ENCODE measurements around the gene OR8D4. TPM values are rescaled to one million over a fixed set of nuclear protein-coding genes. Genes with fewer than 3 reads are reported as not detected.
"Not testable (repeated sequence)": the region's sequence is repeated elsewhere in the genome, so short reads cannot be mapped to it uniquely, and the experiment has no call there.

Gene OR8D4
- total RNA-seq = not detected

DNA sequence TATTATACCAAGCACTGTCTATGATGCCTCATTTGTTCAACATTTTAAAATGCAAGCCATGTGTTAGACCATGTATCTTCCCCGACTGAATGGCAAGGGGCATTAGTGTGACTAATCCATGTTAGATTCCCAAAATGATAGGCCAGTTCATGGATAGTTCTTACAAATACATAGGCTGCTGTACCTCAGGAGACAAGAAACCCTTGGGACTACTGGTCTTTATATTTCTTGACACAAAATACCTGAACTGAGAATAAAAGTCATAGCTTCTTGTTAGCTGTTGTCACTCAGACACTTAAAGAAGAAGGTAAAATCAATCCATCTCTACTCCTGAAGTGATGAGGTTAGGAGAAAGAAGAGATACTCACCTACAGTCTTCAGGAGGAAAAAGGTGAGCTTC lies at the start of gene OR8D4:
OR8D4 (plus strand) TSS at position 301 of the 400 bp plus-strand sequence. CDS start 4,265 bp downstream, outside the sequence.
- DNase-seq (ENCODE audit: low read depth in 2 of 3, low spot score in 2 of 3) = no peak

- DNase-seq (ENCODE audit: low read depth in 2 of 3, low spot score in 2 of 3) = peak in 1 of 3 donors; percentile 64
These were observed 49.6 kb upstream of the OR8D4 start for GRCh38 chr11:123852321-123852720.

- no peak for DNase-seq (ENCODE audit: low read depth in 2 of 3, low spot score in 2 of 3)
These were observed 48.9 kb upstream of the OR8D4 start for GRCh38 chr11:123853038-123853437.

- DNase-seq (ENCODE audit: low read depth in 2 of 3, low spot score in 2 of 3) = no peak
These were observed 45.5 kb upstream of the OR8D4 start for GRCh38 chr11:123856444-123856843.

DNA sequence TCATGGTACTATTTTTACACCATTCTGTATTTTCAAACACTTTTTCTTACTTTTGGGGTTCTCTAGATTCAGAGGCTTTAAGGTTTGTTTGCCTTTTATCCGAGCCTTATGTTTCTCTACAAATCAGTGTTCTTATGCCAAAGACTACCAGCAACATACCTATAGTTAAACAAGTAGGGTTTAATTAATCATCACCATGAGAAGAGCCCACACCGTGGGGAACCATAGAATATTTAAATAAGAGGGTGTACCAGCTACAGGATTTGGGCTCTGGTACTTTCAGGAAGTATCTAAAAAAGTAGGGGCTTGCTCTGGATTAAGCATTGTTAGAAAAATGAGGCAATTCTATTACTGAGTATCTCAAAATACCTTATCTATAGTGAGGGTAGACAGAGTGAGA lies 42.2 kb upstream of the OR8D4 start:
- DNase-seq (ENCODE audit: low read depth in 2 of 3, low spot score in 2 of 3) = no peak

DNA sequence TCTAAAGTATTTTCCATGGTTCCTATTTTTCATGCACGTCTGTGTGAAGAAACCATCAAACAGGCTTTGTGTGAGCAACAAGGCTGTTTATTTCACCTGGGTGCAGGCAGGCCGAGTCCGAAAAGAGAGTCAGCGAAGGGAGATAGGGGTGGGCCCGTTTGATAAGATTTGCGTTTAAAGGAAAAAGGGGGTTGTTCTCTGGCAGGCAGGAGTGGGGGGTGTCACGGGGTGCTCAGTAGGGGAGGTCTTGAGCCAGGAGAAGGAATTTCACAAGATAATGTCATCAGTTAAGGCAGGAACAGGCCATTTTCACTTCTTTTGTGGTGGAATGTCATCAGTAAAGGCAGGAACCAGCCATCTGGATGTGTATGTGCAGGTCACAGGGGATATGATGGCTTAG lies 36.7 kb upstream of the OR8D4 start:
- DNase-seq (ENCODE audit: low read depth in 2 of 3, low spot score in 2 of 3) = not testable (repeated sequence)

DNA sequence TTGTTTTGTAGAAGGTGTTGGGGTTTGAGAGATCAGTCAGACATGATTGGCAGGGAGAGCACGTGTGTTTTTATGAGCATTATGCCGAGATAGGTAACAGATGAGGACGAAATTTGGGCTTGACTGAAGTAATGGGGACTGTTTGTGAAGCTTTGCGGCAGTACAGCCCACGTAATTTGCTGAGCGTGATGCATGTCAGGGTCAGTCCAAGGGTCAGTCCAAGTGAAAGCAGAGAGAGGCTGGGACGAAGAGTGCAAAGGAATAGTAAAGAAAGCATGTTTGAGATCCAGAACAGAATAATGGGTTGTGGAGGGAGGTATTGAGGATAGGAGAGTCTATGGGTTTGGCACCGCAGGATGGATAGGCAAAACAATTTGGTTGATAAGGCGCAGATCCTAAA lies 34.2 kb upstream of the OR8D4 start:
- not testable (repeated sequence) for DNase-seq (ENCODE audit: low read depth in 2 of 3, low spot score in 2 of 3)

DNA sequence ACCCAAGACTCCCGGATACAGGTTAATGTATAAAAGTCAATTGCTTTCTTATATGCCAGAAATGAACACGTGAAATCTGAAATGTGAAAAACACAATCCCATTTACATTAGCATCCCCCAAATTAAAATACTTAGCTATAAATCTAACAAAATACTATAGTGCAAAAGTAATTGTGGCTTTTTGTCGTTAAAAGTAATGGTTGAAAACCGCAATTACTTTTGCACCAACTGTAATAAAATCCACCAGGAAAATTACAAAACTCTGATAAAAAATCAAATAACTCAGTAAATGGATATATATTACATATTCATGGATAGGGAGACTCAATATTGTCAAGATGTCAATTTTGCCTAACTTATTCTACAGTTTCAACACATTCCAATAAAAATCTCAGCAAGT lies 21.1 kb upstream of the OR8D4 start:
- no peak for DNase-seq (ENCODE audit: low read depth in 2 of 3, low spot score in 2 of 3)

- no peak for DNase-seq (ENCODE audit: low read depth in 2 of 3, low spot score in 2 of 3)
These were observed 16.4 kb upstream of the OR8D4 start, which contains the start of gene TMEM225 for GRCh38 chr11:123885570-123885969. Gene TMEM225 (minus strand): TSS chr11:123885670. CDS start chr11:123885425, 245 bp downstream.

DNA sequence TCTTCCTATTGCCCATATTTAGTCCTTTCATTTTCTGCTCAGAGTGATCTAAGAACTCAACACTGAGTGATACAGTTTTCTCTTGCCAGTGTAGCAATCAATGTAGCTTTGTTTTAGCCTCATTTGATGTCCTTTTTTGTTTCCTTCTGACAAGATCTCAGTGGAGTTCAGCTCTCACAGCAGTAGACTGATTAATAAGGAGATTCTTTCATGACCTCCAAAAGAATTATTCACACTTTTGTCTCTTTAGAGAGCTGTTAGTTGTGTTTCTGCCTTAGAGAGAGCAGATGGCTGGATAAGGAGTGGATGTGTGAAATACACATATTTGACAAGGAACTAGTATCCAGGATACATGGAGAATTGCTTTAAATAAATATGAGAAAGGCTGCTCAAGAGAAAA lies 9.9 kb upstream of the OR8D4 start:
- DNase-seq (ENCODE audit: low read depth in 2 of 3, low spot score in 2 of 3) = no peak

GRCh38 chr11:123899792-123900191 lies 2.2 kb upstream of the OR8D4 start:
- no peak for DNase-seq (ENCODE audit: low read depth in 2 of 3, low spot score in 2 of 3)

GRCh38 chr11:123903932-123904331 lies 2.0 kb downstream of the OR8D4 start:
- no peak for DNase-seq (ENCODE audit: low read depth in 2 of 3, low spot score in 2 of 3)

DNA sequence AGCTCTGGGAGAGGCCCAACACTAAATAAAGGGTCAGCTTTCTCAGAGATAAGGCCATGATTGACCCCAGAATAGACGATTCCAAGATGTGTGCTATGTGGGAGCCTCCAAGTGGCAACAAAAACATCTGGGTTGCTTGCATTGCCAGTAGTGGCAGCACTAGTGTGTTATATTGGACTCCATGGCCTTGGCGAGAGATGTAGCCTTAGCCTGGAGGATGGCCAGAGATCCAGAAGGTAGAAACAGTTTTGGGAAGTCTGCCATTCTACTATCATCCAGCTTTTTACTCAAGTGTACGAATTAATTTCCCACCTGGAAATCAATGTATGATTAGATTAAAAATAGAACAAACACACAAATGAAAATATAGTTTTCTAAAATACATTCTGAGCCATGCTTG lies 3.0 kb downstream of the OR8D4 start:
- no peak for DNase-seq (ENCODE audit: low read depth in 2 of 3, low spot score in 2 of 3)

DNA sequence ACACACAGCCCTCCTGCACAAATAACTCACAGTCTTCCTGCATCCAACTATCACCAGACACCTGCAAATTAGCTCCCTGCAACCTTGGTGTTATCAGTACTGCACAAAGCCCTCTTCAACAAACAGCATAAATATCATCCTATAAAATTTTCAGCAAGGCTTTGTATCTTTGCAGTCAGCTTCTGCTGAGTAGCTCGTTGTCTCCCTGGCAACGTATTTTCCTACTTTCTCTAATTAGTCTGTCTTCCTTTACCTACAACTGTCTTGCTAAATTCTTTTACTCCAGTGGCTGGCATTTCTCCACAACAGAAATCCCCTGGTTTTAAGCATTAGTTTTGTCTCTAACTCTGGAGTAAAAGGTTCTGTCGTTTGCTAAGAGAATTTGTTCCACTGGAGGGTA lies 3.9 kb downstream of the OR8D4 start:
- DNase-seq (ENCODE audit: low read depth in 2 of 3, low spot score in 2 of 3) = no peak

DNA sequence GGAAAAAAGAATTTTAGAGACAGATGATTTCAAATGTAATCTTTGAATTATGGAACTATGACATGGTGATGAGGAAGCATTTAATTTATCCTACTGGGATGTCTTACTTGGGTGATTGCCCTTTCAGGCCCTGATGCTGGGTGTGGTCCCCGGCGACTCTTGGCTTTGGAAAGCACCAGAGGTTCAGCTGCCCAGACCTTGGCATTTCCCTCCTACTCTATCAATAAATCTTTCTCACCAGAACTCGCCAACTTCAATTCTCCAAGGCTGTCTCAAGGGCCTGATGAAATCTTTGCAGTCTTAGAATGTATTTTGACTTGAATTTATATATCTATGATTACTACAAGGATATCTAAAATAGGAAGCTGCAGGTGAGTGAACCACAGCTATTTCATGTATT lies 19.0 kb downstream of the OR8D4 start:
- DNase-seq (ENCODE audit: low read depth in 2 of 3, low spot score in 2 of 3) = no peak

GRCh38 chr11:123924027-123924426 lies 22.1 kb downstream of the OR8D4 start:
- no peak for DNase-seq (ENCODE audit: low read depth in 2 of 3, low spot score in 2 of 3)

GRCh38 chr11:123939317-123939716 lies 37.4 kb downstream of the OR8D4 start, which contains the start of gene OR4D5:
Gene OR4D5 (plus strand): TSS chr11:123939617. CDS start chr11:123939617, 0 bp downstream.
- no peak for DNase-seq (ENCODE audit: low read depth in 2 of 3, low spot score in 2 of 3)

GRCh38 chr11:123942413-123942812 lies 40.4 kb downstream of the OR8D4 start:
- DNase-seq (ENCODE audit: low read depth in 2 of 3, low spot score in 2 of 3) = no peak

- no peak for DNase-seq (ENCODE audit: low read depth in 2 of 3, low spot score in 2 of 3)
These were observed 41.8 kb downstream of the OR8D4 start, which contains the start of gene OR6T1 for GRCh38 chr11:123943738-123944137. Gene OR6T1 (minus strand): TSS chr11:123943838. CDS start chr11:123943838, 0 bp downstream.

GRCh38 chr11:123945132-123945531 lies 43.2 kb downstream of the OR8D4 start:
- DNase-seq (ENCODE audit: low read depth in 2 of 3, low spot score in 2 of 3) = no peak

DNA sequence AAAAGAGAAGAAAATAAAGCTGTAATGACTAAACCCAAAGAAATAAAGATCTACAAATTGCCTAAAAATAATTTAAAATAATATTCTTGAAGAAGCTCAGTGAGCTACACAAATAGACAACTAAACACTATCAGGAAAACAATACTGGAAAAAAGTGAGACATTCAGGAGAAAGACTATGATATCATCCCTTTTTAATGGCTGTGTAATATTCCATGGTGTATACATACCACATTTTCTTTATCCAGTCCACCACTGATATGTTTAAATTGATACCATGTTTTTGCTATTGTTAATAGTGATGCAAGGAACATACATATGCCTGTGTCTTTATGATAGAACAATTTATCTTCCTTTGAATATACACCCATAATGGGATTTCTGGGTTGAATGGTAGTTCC lies 54.8 kb downstream of the OR8D4 start:
- no peak for DNase-seq (ENCODE audit: low read depth in 2 of 3, low spot score in 2 of 3)
